ENCODE results near the gene MREG.

Gene MREG

GRCh38 chr2:216051350-216051749 lies 38.0 kb upstream of the MREG start:
- DNase-seq (ENCODE audit: low read depth), result no peak
- TF ChIP-seq CTCF (conservative IDR thresholded peaks at IDR 0.05; ENCODE audit: low read depth, low read length), result no peak
- H3K4me3 ChIP-seq (ENCODE audit: low read length), result no peak overlapping the region

GRCh38 chr2:216049452-216049851 lies 36.1 kb upstream of the MREG start:
- no peak for DNase-seq (ENCODE audit: low read depth)

GRCh38 chr2:216047397-216047796 lies 34.0 kb upstream of the MREG start:
- TF ChIP-seq CTCF (conservative IDR thresholded peaks at IDR 0.05; ENCODE audit: low read depth, low read length), result no peak
- no peak for DNase-seq (ENCODE audit: low read depth)

More at GRCh38 chr2:216049452-216049851, 36.1 kb upstream of the MREG start:
- H3K4me3 ChIP-seq (ENCODE audit: low read length), result no peak overlapping the region
- no peak for TF ChIP-seq CTCF (conservative IDR thresholded peaks at IDR 0.05; ENCODE audit: low read depth, low read length)

GRCh38 chr2:216044883-216045486 lies 31.6 kb upstream of the MREG start:
- no peak for DNase-seq (ENCODE audit: low read depth)
- no peak overlapping the region for H3K4me3 ChIP-seq (ENCODE audit: low read length)
- no peak for TF ChIP-seq CTCF (conservative IDR thresholded peaks at IDR 0.05; ENCODE audit: low read depth, low read length)

More at GRCh38 chr2:216047397-216047796, 34.0 kb upstream of the MREG start:
- no peak overlapping the region for H3K4me3 ChIP-seq (ENCODE audit: low read length)

GRCh38 chr2:216043949-216044348 lies 30.6 kb upstream of the MREG start:
- DNase-seq (ENCODE audit: low read depth), result no peak
- no peak overlapping the region for H3K4me3 ChIP-seq (ENCODE audit: low read length)
- no peak for TF ChIP-seq CTCF (conservative IDR thresholded peaks at IDR 0.05; ENCODE audit: low read depth, low read length)

GRCh38 chr2:216041438-216041837 lies 28.1 kb upstream of the MREG start:
- no peak for TF ChIP-seq CTCF (conservative IDR thresholded peaks at IDR 0.05; ENCODE audit: low read depth, low read length)
- H3K4me3 ChIP-seq (ENCODE audit: low read length), result no peak overlapping the region
- DNase-seq (ENCODE audit: low read depth), result no peak

GRCh38 chr2:216039918-216040317 lies 26.6 kb upstream of the MREG start:
- no peak for TF ChIP-seq CTCF (conservative IDR thresholded peaks at IDR 0.05; ENCODE audit: low read depth, low read length)
- DNase-seq (ENCODE audit: low read depth), result no peak
- H3K4me3 ChIP-seq (ENCODE audit: low read length), result no peak overlapping the region
